ENCODE data around the gene KCNE1.
"Not testable (repeated sequence)": the region's sequence is repeated elsewhere in the genome, so short reads cannot be mapped to it uniquely, and the experiment has no call there.

DNA sequence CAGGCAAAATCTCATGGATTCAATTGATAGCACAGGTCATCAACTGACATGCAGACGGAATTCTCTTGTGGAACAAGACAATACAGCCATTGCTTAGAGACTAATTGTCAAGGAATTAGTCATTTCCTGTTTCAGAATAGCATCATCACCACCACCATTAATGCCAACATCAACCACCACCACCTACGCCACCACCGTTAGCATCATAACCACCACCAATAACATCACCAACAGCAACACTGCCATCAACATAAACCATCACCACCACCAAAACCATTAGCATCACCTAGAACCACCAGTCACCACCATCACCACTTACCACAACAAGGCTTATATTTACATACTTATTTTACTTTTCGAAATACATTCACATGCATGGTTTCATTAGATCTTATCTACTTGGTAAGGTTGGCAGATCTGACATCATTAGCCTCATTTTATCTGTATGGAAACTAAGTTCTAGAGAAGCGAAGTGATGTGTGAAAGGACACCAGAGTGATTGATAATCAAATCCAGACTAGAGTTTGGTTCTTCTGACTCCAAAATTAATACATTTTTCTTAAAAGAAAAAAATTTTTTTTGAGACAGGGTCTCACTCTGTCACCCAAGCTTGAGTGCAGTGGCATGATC is 94.4 kb downstream of the KCNE1 start:
- not testable (repeated sequence) for TF ChIP-seq EP300, POLR2AphosphoS5, CTCF (IDR thresholded peaks at IDR 0.05)
